Stimulated activated CD4-positive, alpha-beta T cell treated with anti-CD3 and anti-CD28 coated beads, Interleukin-4, amount 100 ng/mL, for 24 hours (primary cell): ENCODE data around the gene SPDEF.

Experiments
- DNase-seq: peaks from one replicate; pipeline ENCODE4 v3.0.0-alpha.2; 2020

The SPDEF gene

DNA sequence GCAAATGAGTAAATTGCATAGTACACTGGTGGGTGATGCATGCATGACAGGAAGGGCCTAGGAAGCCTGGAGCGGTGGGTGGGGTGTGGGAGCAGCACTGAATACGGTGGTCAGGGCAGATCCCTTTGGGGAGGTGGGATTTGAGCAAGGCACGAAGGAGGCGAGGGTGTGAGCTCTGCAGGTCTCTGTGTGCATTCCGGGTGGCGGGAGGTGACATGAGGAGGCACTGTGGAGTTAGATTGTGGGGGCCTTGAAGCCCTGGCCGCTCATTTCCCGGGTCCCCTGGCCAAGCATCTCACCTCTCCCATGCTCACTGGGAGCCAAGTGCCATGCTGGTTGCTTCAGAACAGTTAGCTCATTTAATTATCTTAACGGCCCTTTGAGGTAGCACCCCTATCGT, 6.2 kb upstream of the SPDEF start:
- DNase-seq = no peak

DNA sequence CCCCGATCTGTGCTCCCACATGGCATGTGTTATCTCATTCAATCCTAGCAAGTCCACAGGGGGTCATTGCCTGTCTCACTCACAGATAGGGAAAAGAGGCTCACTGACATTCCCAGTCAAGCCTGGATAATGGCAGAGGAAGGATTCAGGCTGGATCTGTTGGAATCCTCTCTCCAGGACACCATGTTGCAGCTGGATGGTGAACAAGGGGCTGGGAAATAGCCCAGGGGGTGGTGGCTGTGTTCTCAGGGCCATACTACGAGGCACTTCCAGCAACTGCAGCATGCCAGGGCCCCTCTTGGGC, 5.0 kb upstream of the SPDEF start:
- DNase-seq = no peak

DNA sequence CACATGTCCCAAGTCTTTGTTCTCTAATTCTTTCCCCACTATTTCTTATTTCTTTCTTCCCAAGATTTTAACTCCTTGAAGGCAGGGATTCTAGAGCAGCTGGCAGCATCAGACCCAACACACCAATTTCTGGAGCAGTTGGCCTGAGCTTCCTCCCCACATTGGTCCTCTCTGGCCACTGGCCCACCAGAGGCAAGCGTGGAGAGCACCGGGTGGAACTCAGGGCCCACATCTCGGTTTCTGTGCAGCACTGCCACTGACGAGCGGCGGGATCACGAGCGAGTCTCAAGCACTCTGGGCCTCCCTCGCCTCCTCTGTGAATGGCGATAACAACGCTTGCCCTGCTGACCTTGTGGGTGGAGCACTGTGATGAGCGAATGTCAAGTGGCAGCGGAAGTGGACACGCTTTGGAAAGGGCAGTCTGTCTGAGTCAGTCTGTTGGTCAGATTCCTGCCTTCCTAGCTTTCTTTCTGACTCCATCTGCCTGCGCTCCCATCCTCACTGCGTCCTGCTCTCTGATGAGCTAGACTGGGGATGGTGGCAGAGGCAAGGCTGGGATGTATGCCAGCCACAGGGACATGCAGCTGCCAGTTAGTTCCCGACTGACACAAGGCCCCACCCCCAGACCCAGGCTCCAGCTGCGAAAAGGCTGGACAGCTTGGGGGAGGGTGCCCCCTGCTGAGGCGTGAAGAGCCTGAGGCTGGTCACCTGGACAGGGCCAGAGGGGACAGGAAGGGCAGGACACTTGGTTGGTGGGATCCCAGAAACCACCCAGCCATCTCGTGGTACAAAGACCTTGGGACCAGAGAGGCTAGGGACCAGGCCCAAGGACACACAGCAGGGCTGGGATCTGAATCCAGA, 4.5 kb upstream of the SPDEF start:
- DNase-seq = no peak

DNA sequence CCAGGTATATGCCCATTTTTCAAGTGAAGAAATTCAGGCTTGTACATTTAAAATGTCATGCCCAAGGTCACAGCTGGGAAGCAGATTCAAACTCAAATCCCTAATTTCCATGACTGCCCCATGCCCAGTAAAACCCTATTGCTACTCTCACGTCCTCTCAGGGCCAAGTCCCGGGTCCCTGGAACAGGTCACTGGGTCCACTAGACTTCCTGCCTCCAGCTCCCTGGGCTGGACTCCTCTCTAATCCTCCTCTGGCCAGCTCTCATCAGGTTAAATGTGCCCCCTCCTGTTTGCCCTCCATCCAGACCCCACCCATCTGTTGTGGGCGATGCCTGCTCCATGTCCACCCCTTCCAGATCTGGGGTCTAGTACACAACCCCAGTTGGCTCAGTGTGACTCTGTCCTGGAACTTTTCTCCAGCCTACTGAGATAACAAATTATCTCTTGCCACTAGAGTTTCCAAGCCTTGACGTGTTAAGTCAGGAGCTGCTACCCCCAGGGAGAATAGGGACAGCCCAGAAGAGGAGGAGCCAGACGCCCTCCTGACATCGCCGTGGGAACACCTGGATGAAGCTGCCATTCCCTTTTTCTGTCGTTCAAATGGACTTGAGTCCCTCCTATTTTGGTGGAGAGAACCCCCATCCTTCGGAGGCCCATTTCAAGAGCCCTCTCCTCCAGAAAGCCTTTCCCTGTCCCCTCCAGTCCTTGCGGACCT, 3.7 kb upstream of the SPDEF start:
- DNase-seq = no peak

DNA sequence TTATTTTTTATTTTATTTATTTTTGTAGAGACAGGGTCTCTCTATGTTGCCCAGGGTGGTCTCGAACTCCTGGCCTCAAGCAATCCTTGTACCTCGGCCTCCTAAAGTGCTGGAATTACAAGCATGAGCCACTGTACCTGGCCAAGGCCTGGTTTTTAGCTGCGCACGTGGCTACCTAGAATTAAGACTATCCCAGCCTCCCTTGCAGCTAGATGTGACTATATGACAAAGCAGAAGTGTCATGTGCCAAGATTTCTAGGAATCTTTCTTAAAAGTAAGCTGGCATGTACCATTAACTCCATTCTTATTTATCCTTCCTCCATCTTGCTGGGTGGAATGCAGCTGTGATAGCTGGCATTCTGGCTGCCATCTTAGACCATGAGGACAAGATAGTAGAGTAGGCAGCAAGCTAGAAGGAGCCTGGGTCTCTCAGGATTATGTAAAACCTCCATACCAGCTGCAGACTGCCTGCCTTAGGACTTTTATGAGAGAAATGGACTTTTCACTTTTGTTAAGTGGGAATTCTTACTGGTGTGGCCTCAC, 2.1 kb upstream of the SPDEF start:
- DNase-seq = no peak

DNA sequence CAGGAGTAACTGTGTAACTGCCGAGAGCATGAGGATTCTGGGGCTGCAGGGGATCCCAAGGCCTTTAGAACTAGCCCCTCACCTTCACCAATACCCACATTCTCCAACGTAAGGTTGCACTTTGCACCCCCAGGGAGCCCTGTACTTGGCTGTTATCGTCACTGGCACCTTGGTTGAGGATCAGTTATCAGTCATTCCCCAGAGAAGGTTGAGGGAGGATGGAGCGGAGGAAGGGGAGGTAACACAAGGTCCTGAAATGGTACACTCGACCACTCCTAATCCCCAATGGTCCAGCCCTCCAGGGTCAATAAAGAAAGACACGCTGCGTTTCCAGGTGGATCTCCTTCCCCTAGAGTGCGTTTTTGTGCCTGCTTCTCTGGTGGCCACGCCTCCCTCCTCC, 1.1 kb upstream of the SPDEF start:
- no peak for DNase-seq

DNA sequence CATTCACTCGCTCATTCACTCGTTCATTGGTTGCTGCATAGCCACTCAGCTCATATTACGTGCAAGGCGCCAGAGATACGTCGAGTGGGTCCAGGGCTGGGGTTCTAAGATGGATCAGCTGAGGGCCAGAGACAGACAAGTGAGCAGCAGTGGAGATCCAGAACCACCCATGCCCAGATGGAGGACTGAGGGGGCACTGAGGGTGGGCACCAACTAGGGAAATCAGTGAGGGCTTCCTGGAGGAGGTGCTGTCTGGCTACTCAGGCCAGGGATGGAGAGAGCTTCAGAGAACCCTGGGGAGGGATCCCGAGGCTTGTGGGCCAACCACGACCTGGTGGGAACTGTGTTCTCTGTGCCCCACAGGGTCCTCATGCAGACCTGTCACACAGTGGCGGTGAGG, 364 bp upstream of the SPDEF start:
- no peak for DNase-seq

DNA sequence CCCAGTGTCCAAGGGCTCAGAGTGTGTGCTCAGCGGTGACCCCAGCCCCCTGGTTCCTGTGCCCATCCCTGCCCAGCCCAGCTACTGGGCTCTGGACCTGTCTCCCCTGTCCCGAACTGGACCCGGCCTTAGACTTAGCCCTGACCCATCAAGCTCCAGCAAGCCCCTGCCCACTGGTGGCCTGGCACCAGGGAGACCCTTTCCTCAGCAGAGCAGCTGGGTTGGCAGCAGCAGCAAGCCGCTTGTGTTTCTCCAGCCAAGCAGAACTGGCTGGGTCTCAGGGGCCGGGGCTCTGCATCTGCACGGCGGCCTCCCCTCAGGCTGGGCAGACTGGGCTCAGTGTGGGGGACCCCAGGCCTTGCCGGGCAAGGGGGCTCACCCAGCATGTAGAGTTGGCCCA, 801 bp downstream of the SPDEF start:
- no peak for DNase-seq

DNA sequence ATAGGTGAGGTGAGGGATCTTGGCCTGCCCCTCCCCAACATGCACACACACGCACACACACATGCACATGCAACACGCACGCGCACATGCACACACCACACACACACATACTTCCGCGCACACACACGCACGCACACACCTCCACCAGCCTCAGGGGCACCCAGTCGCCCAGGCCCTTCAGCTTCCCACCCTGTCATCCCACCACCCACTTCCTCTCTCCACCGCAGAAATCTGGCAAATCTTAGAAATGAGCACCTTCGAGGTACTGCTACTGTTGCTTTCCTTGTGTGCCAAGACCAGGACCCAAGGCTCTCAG, 1.2 kb downstream of the SPDEF start:
- no peak for DNase-seq

DNA sequence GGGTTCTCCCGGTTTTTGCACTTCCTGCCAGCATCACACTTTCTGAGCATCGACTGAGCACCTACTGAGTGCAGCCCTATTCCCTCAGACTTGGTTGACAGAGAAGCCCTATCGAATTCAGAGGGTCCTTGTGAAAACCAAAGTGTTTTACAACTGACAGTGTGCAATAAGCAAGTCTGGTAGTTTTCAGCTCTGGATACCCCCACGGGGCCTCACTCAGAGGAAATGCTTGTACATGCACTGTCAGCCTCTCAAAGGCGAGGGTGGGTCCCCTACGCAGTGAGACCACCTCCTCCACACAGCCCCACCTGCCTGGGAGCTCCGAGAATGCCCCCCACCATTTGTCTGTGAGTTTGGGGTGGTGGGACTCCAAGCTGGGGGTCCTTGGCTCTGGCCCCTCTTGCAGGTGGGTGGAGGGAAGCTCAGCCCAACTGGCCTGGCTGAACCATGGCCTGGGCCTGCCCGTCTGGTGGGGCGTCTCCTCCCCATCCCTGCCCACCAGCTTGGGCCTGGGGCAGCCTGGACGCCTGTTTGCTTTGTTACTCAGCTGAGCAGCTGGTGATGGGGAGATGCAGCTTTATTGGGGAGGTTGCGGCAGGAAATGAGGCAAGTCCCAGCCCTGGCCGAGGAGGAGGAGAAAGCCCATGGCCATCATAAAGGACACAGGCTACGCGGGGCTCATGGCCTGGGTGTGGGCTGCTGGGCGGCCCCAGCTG, 1.7 kb downstream of the SPDEF start:
- DNase-seq = no peak

DNA sequence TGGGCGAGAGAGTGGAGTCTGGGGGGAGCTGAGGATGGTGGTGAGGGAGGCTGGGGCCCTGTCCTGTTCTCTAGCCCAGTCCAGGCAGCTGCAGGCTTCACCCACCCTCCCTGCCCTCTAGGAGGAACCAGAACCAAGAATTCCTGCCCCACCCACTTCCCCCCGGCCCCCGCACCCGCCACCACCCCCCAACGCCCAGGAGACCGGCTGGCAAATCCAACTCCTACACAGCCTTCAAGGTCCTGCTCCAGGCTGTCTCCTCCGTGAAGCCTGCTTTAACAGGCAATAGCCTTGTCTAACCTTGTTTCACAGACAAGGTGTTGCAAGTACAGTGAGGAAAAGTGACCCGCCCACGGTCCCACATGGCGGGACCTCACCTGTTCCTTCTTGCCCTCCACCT, 2.4 kb downstream of the SPDEF start:
- no peak for DNase-seq

DNA sequence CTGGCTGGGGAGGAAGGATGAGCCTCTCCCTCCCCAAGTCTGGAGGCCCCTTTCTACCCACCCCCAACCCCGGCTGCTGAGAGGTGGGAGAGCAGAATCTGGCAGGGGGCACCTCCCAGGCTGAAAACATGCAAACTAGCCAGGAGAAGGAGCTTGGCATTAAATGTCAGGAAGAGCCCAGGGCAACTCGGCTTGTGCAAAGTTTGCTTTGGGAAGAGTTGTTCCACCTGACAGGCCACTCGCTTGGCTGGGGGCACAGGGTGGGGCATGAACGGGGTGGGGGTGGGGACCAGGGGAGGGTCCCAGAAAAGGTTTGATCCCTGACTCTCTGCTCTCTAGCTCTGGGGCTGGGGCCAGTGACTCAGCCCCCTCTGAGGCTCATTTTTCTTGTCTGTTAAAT, 3.0 kb downstream of the SPDEF start:
- DNase-seq = no peak

DNA sequence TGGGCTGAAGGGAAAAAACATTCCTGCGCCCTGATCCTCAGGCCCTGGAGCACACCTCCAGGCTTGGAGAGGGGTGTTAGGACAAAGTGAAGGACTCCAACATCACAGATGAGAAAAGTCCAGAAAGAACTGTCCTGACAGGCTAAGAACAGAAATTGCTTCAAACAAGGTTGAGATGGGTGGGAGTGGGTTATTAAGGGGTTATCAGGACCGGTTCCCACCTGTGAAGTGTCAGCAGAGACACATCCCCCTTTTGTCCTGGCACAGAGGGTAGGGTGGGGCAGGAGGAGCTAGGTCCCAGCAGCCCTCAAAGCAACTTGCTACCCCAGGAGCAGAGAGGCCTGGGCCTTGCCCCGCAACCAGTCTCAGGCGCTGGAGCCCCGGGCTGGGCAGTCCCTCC, 3.5 kb downstream of the SPDEF start:
- no peak for DNase-seq

DNA sequence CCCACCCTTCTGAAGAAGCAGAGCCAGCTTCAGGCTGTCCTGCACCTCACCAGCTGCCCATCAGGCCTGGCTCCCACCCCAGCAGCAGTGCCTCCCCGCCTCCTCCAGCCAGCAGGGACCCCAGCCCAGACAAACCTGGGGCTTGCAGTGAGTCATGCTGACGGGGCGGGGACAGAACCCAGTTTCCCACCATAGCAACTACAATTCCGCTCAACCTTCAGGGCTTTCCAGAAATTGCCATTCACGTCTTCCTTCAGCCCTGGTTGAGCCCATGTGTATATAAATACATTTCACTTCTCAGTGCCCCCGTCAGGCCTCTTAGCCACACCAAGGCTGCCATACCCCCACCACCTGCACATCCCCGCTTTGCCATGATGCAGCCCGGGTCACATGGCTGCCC, 4.4 kb downstream of the SPDEF start:
- DNase-seq = no peak

DNA sequence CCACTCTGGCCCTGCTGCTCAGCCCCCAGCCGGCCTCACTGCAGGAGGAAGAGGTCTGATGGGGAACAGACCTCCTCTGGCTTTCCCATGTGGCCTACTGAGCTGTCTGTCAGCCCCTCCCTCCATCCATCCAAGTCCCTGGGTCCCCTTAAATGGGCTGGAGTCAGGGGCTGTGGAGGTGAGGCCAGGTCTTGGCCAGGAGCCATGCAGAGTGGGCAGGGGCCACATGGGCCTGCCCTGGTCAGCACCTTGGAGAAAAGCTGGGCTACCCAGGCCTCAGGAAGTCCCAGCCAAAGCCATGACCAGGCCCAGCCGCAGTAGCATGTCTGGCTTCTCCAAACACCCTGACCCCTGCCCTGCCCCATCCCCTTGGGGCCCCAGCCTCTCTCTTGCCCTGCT, 6.3 kb downstream of the SPDEF start:
- DNase-seq = no peak

DNA sequence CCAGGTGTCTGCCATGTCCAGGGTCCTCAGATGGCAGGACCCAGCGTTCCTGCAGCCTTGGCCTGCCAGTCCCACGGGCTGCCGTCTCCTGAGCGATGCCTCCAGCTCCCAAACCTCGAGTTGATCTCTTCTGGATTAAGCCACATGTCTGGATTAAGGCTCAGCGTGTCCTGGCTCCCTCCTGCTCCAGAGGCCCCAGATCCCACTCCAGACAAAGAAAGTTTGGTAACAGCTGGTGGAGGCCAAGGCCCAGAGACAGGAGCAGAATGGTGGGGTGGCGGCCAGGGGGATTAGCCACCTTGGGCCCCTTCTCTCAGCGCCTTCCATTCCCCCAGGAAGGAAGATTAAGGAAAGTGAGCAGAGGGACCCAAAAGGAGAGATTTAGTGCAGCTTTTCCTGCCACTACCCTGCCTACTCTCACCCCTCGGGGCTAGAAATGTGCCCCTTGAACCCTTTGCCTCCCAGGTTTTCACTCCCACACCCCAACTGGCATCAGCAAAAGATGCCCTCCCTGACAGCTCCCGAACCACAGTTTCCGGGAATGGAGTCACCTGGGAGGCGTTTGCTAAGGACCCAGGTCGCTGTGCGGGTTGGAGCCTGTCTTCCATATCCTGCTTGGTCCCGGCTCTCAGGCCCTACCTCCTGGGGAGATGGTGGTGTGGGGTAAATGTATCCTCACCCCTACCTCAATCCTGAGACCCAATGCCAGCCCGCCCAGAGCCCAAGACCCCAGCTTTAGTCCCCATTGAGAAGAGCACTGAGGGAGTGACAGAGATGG, 6.9 kb downstream of the SPDEF start:
- DNase-seq = no peak

DNA sequence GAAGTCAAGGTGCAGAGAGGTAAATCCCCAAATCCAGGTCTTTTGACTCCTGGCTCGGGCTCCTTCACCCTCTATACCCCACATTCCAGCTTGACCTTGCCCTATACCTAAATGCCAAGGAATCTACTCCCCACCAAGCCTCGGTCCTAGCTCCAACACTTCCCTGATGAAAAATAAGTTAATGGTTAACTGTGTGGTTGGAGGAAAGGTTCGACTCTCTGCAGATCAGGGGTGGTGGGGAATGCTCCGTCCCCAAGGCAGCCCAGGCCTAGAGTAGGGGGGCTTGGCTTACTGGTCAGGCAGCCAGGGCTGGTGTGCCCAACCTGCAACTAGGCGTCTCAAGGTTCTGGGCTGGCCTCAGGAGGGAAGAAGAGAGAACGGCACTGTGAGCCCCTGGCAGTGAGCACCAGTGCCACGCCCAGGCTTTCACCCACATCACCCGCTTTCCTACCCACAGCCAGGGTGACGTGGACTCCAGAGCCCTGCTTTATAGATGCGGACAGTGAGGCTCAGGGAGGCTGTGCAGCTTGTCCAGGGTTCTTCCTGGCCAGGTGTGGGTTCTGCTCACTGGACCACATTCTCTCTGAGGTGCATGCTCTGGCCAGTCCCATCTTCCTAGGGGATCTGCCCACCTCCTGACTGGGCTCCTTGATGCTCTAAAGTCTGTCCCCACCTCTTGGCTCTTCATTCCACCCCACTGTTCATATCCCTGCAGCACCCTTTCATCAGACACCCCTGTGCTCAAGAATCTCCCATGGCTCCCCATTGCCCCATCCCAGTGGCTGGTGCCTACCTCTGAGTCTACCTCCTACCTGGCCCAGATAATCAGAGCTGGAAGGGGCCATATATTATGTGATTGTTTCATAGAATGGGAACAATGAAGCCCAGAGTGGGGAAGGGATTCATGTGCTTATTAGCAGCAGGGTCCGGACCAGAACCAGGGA, 8.2 kb downstream of the SPDEF start:
- no peak for DNase-seq

DNA sequence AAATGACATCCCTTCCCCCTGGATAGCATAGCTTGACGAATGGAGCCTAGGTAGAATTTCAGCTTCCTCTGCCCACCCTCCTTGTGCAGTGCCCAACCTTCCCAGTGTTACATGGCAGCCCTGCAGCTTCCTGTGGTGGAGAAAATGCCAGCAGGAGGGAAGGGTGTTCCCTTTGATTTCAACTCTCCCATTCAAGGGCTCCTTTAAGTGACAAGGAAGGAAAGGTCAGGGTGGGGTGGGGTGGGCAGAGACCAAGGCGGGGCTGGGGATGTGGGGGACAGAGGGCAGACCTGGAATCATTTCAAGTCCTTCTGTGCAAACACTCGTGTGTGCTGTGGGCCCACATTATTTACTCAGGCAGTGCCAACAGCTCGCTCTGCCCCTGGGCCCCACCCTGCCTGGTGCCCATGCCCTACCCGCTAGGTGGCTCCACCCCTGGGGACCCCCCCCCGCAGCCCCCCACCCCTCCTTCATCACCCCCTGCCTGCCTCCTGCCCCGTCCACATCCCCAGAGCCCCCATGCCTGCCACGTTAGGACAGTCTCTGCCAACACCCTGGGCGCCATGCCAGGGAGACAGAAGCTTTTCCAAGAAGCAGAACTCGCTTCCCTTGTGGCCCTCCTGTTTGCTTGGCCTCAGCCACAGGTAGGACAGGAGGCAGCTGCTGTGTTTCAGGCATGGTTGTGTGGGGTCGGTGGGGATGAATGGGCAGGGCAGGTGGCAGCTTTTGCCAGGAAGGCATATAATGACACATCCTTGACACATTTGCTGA, 9.4 kb downstream of the SPDEF start:
- DNase-seq = no peak

DNA sequence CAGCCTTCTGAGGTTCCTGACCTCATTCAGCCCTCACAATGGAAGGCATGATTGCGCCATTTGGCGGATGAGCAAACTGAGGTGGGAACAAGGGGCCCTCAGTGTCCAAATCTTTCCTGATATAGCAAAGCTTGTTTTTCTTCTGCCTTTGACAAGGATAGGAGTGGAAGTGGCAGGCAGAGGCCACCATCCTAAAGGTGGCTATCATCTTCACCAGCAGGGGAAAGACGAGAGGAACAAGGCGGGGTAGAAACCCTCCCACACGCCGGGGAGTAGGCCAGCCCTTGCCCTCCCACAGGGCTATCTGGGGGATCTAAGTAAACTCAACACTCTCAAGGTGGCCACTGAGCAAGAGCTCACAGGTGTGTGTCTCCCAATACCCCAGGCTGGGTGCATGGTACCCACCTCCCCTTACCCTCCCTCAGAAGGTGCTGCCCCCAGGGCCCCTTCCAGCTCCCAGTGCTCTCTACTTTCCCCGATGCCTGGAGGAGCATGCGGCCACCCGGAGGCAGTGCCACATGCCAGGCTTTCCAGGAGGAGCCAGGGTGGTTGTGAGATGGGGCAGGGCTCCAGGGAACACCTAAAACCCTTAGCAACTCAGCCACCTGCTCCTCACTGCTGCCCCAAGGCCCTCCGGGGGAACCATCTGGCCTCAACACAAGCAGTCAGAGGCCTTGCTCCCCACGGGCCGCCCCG, 11.2 kb downstream of the SPDEF start:
- no peak for DNase-seq

DNA sequence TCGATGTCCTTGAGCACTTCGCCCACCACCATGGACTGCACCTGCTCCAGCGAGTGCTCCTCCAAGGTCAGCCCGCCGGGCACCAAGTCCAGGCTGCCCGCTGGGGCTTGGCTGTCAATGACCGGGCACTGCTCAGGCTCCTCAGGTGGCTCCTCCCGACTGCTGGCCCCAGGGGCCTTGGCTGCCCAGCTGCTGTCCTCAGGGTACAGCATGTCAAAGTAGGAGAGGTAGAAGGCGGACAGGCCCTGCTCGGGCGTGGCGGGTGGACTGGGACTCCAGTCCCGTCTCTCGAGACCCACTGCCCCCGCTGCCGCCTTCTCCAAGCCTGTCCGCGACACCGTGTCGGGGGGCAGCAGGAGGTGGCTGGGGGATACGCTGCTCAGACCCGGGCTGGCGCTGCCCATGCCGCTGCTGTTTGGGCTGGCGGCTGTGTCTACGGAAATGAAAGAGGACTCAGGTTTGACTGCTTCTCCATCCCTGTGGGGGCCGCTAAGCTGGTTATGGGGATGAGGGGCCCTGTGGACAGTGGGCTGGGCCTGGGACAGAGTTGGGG, 12.0 kb downstream of the SPDEF start:
- DNase-seq = no peak
